Ascending aorta (tissue), 2 donors: Measurements from ENCODE around the gene SCD5. TPM values are rescaled to one million over a fixed set of nuclear protein-coding genes. Genes with fewer than 3 reads are reported as not detected.

Experiments used
- DNase-seq, 2 donors: peaks; one replicate each; pipeline ENCODE4 v3.0.0-alpha.2; 2019; ENCODE audit warnings: low spot score in 2 of 2
- H3K27ac ChIP-seq, 2 donors: fragments of 200-600 bp; sonication (generic); one replicate each; pipeline ENCODE4 v1.5.1; 2016 to 2017; ENCODE audit warnings: mild to moderate bottlenecking in 1 of 2
- H3K27me3 ChIP-seq: fragments of 200-600 bp; sonication (generic); one replicate; pipeline ENCODE4 v1.5.1; 2017
- H3K36me3 ChIP-seq, 2 donors: fragments of 200-600 bp; sonication (generic); one replicate each; pipeline ENCODE4 v1.5.1; 2016
- H3K4me1 ChIP-seq, 2 donors: fragments of 200-600 bp; sonication (generic); one replicate each; pipeline ENCODE4 v1.5.1; 2016 to 2017; ENCODE audit warnings: mild to moderate bottlenecking in 1 of 2
- H3K4me3 ChIP-seq, 2 donors: fragments of 200-600 bp; sonication (generic); one replicate each; pipeline ENCODE4 v1.5.1; 2016 to 2017; ENCODE audit warnings: mild to moderate bottlenecking in 1 of 2
- H3K9me3 ChIP-seq, 2 donors: fragments of 200-600 bp; sonication (generic); one replicate each; pipeline ENCODE4 v1.5.1; 2016
- CTCF ChIP-seq, 3 experiments: fragments of 200-600 bp in 2 of 3; fragments of 450-650 bp in 1 of 3; sonication (generic) in 2 of 3; IDR thresholded peaks; one replicate each; pipeline ENCODE4 v1.5.1; 2016 to 2019; ENCODE audit warnings: antibody characterized with exemption in 3 of 3, mild to moderate bottlenecking in 1 of 3, moderate library complexity in 1 of 3
- intact Hi-C: fragments of 100-400 bp; cut with DNase I; formaldehyde crosslinking; loops from one replicate; pipeline ENCODE4 v1.15.1; 2023
- total RNA-seq: library from RNA; depleted of rRNA; stranded (reverse); fragments of >200 nt; gene quantifications from one replicate; pipeline ENCODE4 v1.1.0, GENCODE V29; 2016

SCD5 gene
- total RNA-seq, 1 donor from 2014 or later = 28.0 TPM

GRCh38 chr4:82601242-82602015 is 197.2 kb downstream of the SCD5 start:
- Histone ChIP-seq H3K27me3 (no peaks in the 10 kb centered on the region), H3K4me1 (no peaks in the 10 kb centered on the region), H3K9me3 (no peaks in the 10 kb centered on the region), H3K4me3 (no peak overlapping the region), H3K27ac (no peak overlapping the region), H3K36me3 (no peaks in the 10 kb centered on the region)
- TF ChIP-seq CTCF (IDR thresholded peaks at IDR 0.05) = no peak
- intact Hi-C loops = no loop called here
- no peak for DNase-seq

GRCh38 chr4:82599336-82599735 is 199.3 kb downstream of the SCD5 start:
- no peak for TF ChIP-seq CTCF (IDR thresholded peaks at IDR 0.05)
- no peaks in the 10 kb centered on the region for H3K36me3 ChIP-seq
- intact Hi-C loops = no loop called here
- no peaks in the 10 kb centered on the region for H3K27me3 ChIP-seq
- H3K4me1 ChIP-seq = no peaks in the 10 kb centered on the region
- no peak for DNase-seq
- H3K4me3 ChIP-seq = no peak overlapping the region
- no peaks in the 10 kb centered on the region for H3K9me3 ChIP-seq
- H3K27ac ChIP-seq = no peak overlapping the region

GRCh38 chr4:82594456-82594855 is 204.1 kb downstream of the SCD5 start:
- TF ChIP-seq CTCF (IDR thresholded peaks at IDR 0.05) = no peak
- intact Hi-C loops = no loop called here
- Histone ChIP-seq H3K4me3 (no peak overlapping the region), H3K9me3 (no peaks in the 10 kb centered on the region), H3K27me3 (no peaks in the 10 kb centered on the region), H3K4me1 (no peaks in the 10 kb centered on the region), H3K36me3 (no peaks in the 10 kb centered on the region), H3K27ac (no peak overlapping the region)
- no peak for DNase-seq

GRCh38 chr4:82593411-82593810 is 205.2 kb downstream of the SCD5 start:
- no peak for DNase-seq
- intact Hi-C loops = no loop called here
- Histone ChIP-seq H3K4me1 (no peaks in the 10 kb centered on the region), H3K27me3 (no peaks in the 10 kb centered on the region), H3K36me3 (no peaks in the 10 kb centered on the region), H3K9me3 (no peaks in the 10 kb centered on the region), H3K4me3 (no peak overlapping the region), H3K27ac (no peak overlapping the region)
- no peak for TF ChIP-seq CTCF (IDR thresholded peaks at IDR 0.05)

- no peak overlapping the region for H3K4me3 ChIP-seq
- no peaks in the 10 kb centered on the region for H3K4me1 ChIP-seq
- intact Hi-C loops = no loop called here
- H3K9me3 ChIP-seq = no peaks in the 10 kb centered on the region
- no peak for TF ChIP-seq CTCF (IDR thresholded peaks at IDR 0.05)
- no peak overlapping the region for H3K27ac ChIP-seq
- H3K27me3 ChIP-seq = no peaks in the 10 kb centered on the region
- no peaks in the 10 kb centered on the region for H3K36me3 ChIP-seq
- DNase-seq = no peak
Measured at GRCh38 chr4:82592639-82593038, 206.0 kb downstream of the SCD5 start.
